IMR-90 (cell line): ENCODE measurements around the gene VEGFC. TPM values are rescaled to one million over a fixed set of nuclear protein-coding genes. Genes with fewer than 3 reads are reported as not detected.
A peak's percentile ranks its signal among the peaks of the same experiment; 100 is the strongest.

Source experiments
- ATAC-seq: fragments of 200-7000 bp; cut with Tn5 transposase; 2 replicates; pipeline ENCODE4 v1.9.1; 2020; ENCODE audit warnings: low read depth, mild to moderate bottlenecking, moderate library complexity
- BruUV-seq: library from RNA; stranded (reverse); fragments of 400-500 nt; replicated peaks from 2 replicates; lab custom pipeline; 2021; lab: Mats Ljungman, UMichigan
- CTCF ChIA-PET: fragments of 300-600 bp; formaldehyde crosslinking; extraction: SDS; loops from one replicate; lab custom pipeline; 2021; ENCODE audit warnings: antibody characterized with exemption; lab: Yijun Ruan, JAX
- POLR2A ChIA-PET: fragments of 300-600 bp; sonication (Branson Sonifier 250); formaldehyde crosslinking; loops from one replicate; lab custom pipeline; 2022; ENCODE audit warnings: antibody characterized with exemption; ENCODE audit not compliant: unreplicated experiment; lab: Charles Lee
- DNase-seq: peaks from one replicate; pipeline ENCODE4 v3.0.0; 2013
- H2AFZ ChIP-seq: replicated peaks from 2 replicates; pipeline ENCODE3; 2013; ENCODE audit warnings: low read length, mild to moderate bottlenecking; ENCODE audit not compliant: poor library complexity
- H2AK5ac ChIP-seq: 2 replicates; pipeline ENCODE4 v1.6.1; 2013; ENCODE audit warnings: low read depth, low read length, inconsistent platforms
- H2AK9ac ChIP-seq: replicated peaks from 2 replicates; pipeline ENCODE3; 2013; ENCODE audit warnings: mild to moderate bottlenecking, low read depth, low read length, moderate library complexity; ENCODE audit not compliant: poor library complexity
- H2BK120ac ChIP-seq: 2 replicates; pipeline ENCODE4 v1.6.1; 2013; ENCODE audit warnings: low read depth, low read length, inconsistent platforms
- H2BK15ac ChIP-seq: 3 replicates; pipeline ENCODE4 v1.6.1; 2013; ENCODE audit warnings: low read depth, low read length, inconsistent platforms
- H2BK20ac ChIP-seq: 2 replicates; pipeline ENCODE4 v1.6.1; 2013; ENCODE audit warnings: low read depth, mild to moderate bottlenecking, inconsistent platforms, low read length, moderate library complexity
- H2BK5ac ChIP-seq: 2 replicates; pipeline ENCODE4 v1.6.1; 2013; ENCODE audit warnings: mild to moderate bottlenecking, low read depth, low read length, inconsistent platforms; ENCODE audit not compliant: poor library complexity, severe bottlenecking
- H3K14ac ChIP-seq: replicated peaks from 2 replicates; pipeline ENCODE4 v1.6.1; 2013; ENCODE audit warnings: low read depth, low read length, inconsistent platforms
- H3K18ac ChIP-seq: 2 replicates; pipeline ENCODE4 v1.6.1; 2013; ENCODE audit warnings: low read depth, low read length, control low read depth
- H3K23ac ChIP-seq: 2 replicates; pipeline ENCODE4 v1.6.1; 2013; ENCODE audit warnings: low read depth, low read length, inconsistent platforms
- H3K27ac ChIP-seq: 2 replicates; pipeline ENCODE4 v1.5.1; 2013; ENCODE audit warnings: mild to moderate bottlenecking, control low read depth, low read length; ENCODE audit not compliant: insufficient read depth
- H3K27me3 ChIP-seq: 2 replicates; pipeline ENCODE4 v1.6.1; 2013; ENCODE audit warnings: low read length; ENCODE audit not compliant: control insufficient read depth, insufficient read depth
- H3K36me3 ChIP-seq: 2 replicates; pipeline ENCODE4 v1.6.1; 2013; ENCODE audit warnings: low read length, mixed read lengths; ENCODE audit not compliant: control insufficient read depth, insufficient read depth
- H3K4ac ChIP-seq: 2 replicates; pipeline ENCODE4 v1.6.1; 2013; ENCODE audit warnings: low read depth, low read length, inconsistent platforms
- H3K4me1 ChIP-seq: 2 replicates; pipeline ENCODE4 v1.6.1; 2013; ENCODE audit warnings: low read length, mixed read lengths; ENCODE audit not compliant: control insufficient read depth, insufficient read depth
- H3K4me2 ChIP-seq: 2 replicates; pipeline ENCODE4 v1.6.1; 2013; ENCODE audit warnings: low read depth, mild to moderate bottlenecking, control low read depth, low read length, moderate library complexity
- H3K4me3 ChIP-seq: 2 replicates; pipeline ENCODE4 v1.5.1; 2013; ENCODE audit warnings: low read depth, mild to moderate bottlenecking, control low read depth, low read length, moderate library complexity; ENCODE audit not compliant: insufficient read depth
- H3K56ac ChIP-seq: 2 replicates; pipeline ENCODE4 v1.6.1; 2013; ENCODE audit warnings: low read length, inconsistent platforms; ENCODE audit not compliant: insufficient read depth; ENCODE audit errors: extremely low read depth
- H3K79me1 ChIP-seq, 2 experiments: 2 replicates each; pipeline ENCODE4 v1.6.1; 2013; ENCODE audit warnings: low read length in 2 of 2, inconsistent platforms in 1 of 2, low read depth in 1 of 2
- H3K9ac ChIP-seq: 2 replicates; pipeline ENCODE4 v1.6.1; 2013; ENCODE audit warnings: low read depth, low read length, control low read depth
- H3K9me1 ChIP-seq: 2 replicates; pipeline ENCODE4 v1.6.1; 2013; ENCODE audit warnings: low read length, inconsistent platforms; ENCODE audit not compliant: insufficient read depth
- H3K9me3 ChIP-seq: 2 replicates; pipeline ENCODE4 v1.6.1; 2013; ENCODE audit warnings: low read length; ENCODE audit not compliant: control insufficient read depth, insufficient read depth
- H4K20me1 ChIP-seq: 2 replicates; pipeline ENCODE4 v1.6.1; 2013; ENCODE audit warnings: low read length, inconsistent platforms; ENCODE audit not compliant: insufficient read depth
- H4K5ac ChIP-seq: 2 replicates; pipeline ENCODE4 v1.6.1; 2013; ENCODE audit warnings: mild to moderate bottlenecking, low read depth, low read length, control low read depth
- H4K8ac ChIP-seq, 2 experiments: 2 replicates each; pipeline ENCODE4 v1.6.1; 2013; ENCODE audit warnings: low read depth in 2 of 2, low read length in 2 of 2, control low read depth in 1 of 2, inconsistent platforms in 1 of 2
- H4K91ac ChIP-seq: 2 replicates; pipeline ENCODE4 v1.6.1; 2013; ENCODE audit warnings: low read depth, low read length, inconsistent platforms; ENCODE audit not compliant: insufficient read depth
- RAD21 ChIP-seq: IDR thresholded peaks from 2 replicates; pipeline ENCODE4 v1.6.1; 2012; ENCODE audit warnings: low read length, improper control_type of control experiment
- WGBS, 2 experiments: methylation state at CpG; one replicate each; pipeline versions ENCODE4 v1.1.5 to v1.1.7; 2013; ENCODE audit warnings: missing lambda C conversion rate in 2 of 2; ENCODE audit not compliant: insufficient read length in 1 of 2; ENCODE audit errors: extremely low coverage in 2 of 2; 5-methylcytosine and 5-hydroxymethylcytosine counted together
- dilution Hi-C: fragments of 300-500 bp; cut with HindIII; formaldehyde crosslinking; loops from one replicate; pipeline ENCODE4 v1.14.3; 2018; ENCODE audit warnings: low sequenced_read_pairs; ENCODE audit not compliant: unreplicated experiment
- in situ Hi-C: fragments of 300-500 bp; cut with MboI; formaldehyde crosslinking; loops from 3 replicates; pipeline ENCODE4 v1.14.3; 2019; ENCODE audit warnings: low sequenced_read_pairs, inconsistent platforms, mixed read lengths
- intact Hi-C: fragments of 100-400 bp; cut with micrococcal nuclease; formaldehyde crosslinking; loops from 2 replicates; pipeline ENCODE4 v1.10.0; 2022
- polyA plus RNA-seq, 3 experiments: library from polyadenylated mRNA; depleted of rRNA; stranded (reverse); fragments of >200 nt; gene quantifications; 2 replicates each; pipeline ENCODE4 v1.2.3, GENCODE V29; 2012; ENCODE audit warnings: low replicate concordance in 1 of 3
- total RNA-seq: library from RNA; depleted of rRNA; stranded (reverse); fragments of >200 nt; gene quantifications from 2 replicates; pipeline ENCODE4 v1.2.3, GENCODE V29; 2012

The VEGFC gene
- total and polyA plus RNA-seq, 2 of the 4 experiments (the other 2 are of a cell fraction): 22.9 to 49.7 TPM

GRCh38 chr4:176729489-176729888 lies 63.2 kb downstream of the VEGFC start:
- Histone ChIP-seq H2BK15ac (no peak overlapping the region), H3K4ac (no peak overlapping the region), H2AFZ (no peak overlapping the region), H3K4me3 (no peak overlapping the region), H2BK5ac (peak overlapping the region; percentile 15), H4K20me1 (peaks cover 55% of the 10 kb centered on the region), H4K8ac (no peak overlapping the region), H3K36me3 (peaks cover 7% of the 10 kb centered on the region), H3K27ac (no peak overlapping the region), H3K9me1 (peaks cover 17% of the 10 kb centered on the region), H3K18ac (peak overlapping the region; percentile 47; the same call in 1 of the 2 replicates), H3K56ac (no peak overlapping the region), H3K4me2 (no peak overlapping the region), H3K27me3 (no peaks in the 10 kb centered on the region), H3K9me3 (no peaks in the 10 kb centered on the region), H3K79me1 (peaks cover 11 to 37% of the 10 kb centered on the region in 2 experiments; a peak in 3 of 4 replicates), H3K23ac (no peak overlapping the region), H4K5ac (no peak overlapping the region; the same call in 1 of the 2 replicates), H2AK9ac (no peak overlapping the region), H3K9ac (no peak overlapping the region), H2BK120ac (no peak overlapping the region), H2BK20ac (no peak overlapping the region), H2AK5ac (no peak overlapping the region), H3K4me1 (peaks cover 12% of the 10 kb centered on the region), H4K91ac (no peak overlapping the region), H3K14ac (no peak overlapping the region)
- no peak for TF ChIP-seq RAD21
- DNase-seq (peak; percentile 46), ATAC-seq (peak; percentile 24)
- dilution Hi-C loops: no loop called here
- CTCF ChIA-PET: no interaction called here
- POLR2A ChIA-PET: no interaction called here
- intact Hi-C loops: loop anchor here (5.0 kb wide), 2 partner anchors 63 to 352 kb away; partner anchors contain the start of gene VEGFC
- WGBS, 2 experiments: no CpG with 5 or more reads among the region's 3 CpGs
- in situ Hi-C loops: no loop called here
- BruUV-seq: no TSS peak
